GM06990 (cell line): ENCODE data around the gene PDE8B.

Source experiments
- DNase-seq: peaks from one replicate; pipeline ENCODE4 v3.0.0-alpha.2; 2011; ENCODE audit not compliant: insufficient read length; ENCODE audit errors: extremely low read depth
- H3K27me3 ChIP-seq: replicated peaks from 2 replicates; pipeline ENCODE4 v1.6.0; 2011; ENCODE audit warnings: low read length; ENCODE audit not compliant: control insufficient read depth, insufficient read depth
- H3K36me3 ChIP-seq: 2 replicates; pipeline ENCODE4 v1.5.1; 2011; ENCODE audit warnings: low read length; ENCODE audit not compliant: control insufficient read depth, insufficient read depth
- H3K4me3 ChIP-seq: replicated peaks from 2 replicates; pipeline ENCODE4 v1.5.1; 2011; ENCODE audit warnings: low read depth, mild to moderate bottlenecking, control low read depth, low read length
- TF ChIP-seq, protein P1 (sequence below): IDR thresholded peaks from 2 replicates; pipeline ENCODE4 v1.5.1; 2011; ENCODE audit warnings: low read length, control low read depth, mild to moderate bottlenecking, inconsistent platforms; ENCODE audit not compliant: insufficient read depth, poor library complexity, severe bottlenecking

The PDE8B gene

GRCh38 chr5:77407152-77407551, 196.7 kb downstream of the PDE8B start:
- Histone ChIP-seq H3K36me3 (no peaks in the 10 kb centered on the region), H3K27me3 (no peaks in the 10 kb centered on the region), H3K4me3 (no peak overlapping the region)
- TF ChIP-seq, protein P1, sequence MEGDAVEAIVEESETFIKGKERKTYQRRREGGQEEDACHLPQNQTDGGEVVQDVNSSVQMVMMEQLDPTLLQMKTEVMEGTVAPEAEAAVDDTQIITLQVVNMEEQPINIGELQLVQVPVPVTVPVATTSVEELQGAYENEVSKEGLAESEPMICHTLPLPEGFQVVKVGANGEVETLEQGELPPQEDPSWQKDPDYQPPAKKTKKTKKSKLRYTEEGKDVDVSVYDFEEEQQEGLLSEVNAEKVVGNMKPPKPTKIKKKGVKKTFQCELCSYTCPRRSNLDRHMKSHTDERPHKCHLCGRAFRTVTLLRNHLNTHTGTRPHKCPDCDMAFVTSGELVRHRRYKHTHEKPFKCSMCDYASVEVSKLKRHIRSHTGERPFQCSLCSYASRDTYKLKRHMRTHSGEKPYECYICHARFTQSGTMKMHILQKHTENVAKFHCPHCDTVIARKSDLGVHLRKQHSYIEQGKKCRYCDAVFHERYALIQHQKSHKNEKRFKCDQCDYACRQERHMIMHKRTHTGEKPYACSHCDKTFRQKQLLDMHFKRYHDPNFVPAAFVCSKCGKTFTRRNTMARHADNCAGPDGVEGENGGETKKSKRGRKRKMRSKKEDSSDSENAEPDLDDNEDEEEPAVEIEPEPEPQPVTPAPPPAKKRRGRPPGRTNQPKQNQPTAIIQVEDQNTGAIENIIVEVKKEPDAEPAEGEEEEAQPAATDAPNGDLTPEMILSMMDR, result no peak
- DNase-seq, result no peak

DNA sequence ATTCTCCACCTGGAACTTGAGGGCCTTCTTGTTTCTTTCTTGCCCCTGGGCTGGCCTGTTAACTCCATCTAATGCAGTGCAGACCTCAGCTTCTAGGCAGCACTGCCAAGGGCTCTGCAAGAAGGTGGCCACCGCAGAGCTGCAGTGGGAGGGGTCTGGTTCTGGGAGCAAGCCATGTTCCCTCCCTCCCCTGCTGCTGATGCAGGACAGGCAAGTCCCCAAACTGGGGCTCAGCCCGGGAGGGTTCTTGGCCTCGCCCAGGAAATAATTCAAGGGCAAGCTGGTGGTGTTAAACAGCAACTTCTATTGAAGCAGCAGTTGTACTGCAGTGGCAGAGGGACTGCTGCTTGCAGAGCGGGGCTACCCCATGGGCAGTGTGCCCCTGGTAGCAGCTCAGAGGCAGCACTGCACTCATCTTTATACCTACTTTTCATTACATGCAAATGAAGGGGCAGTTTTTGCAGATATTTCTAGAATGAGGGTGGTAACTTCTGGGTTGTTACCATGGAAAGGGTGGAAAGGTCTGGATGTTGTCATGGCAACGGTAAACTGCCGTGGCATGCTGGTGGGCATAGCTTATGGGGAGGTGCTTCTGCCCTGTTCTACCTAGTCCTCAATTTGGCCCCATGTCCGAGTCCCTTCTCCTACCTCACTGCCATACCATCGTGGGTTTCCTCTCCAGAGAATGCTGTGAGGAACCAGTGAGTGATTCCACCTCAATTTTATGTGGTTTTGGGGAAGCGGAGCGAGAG, 199.6 kb downstream of the PDE8B start:
- TF ChIP-seq, protein P1, result no peak
- DNase-seq, result no peak
- no peaks in the 10 kb centered on the region for H3K36me3 ChIP-seq
- H3K4me3 ChIP-seq, result no peak overlapping the region
- H3K27me3 ChIP-seq, result no peaks in the 10 kb centered on the region

DNA sequence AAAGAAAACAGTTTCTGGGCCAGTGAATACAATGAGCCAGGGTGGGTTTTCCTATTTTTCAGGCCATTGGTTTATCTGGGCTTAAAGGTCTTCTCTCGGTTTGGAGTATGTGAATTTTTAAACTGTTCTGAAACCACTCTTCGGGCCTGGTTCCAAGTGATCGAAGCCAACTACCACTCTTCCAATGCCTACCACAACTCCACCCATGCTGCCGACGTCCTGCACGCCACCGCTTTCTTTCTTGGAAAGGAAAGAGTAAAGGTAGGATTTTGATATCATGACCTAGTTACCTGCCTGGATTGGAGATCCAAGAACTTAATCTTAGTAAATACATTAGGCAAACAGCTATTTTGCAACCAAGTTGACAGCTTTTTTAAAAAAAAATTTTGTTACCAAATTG, 202.6 kb downstream of the PDE8B start:
- H3K36me3 ChIP-seq, result no peaks in the 10 kb centered on the region
- TF ChIP-seq, protein P1, result no peak
- no peak overlapping the region for H3K4me3 ChIP-seq
- no peak for DNase-seq
- no peaks in the 10 kb centered on the region for H3K27me3 ChIP-seq

DNA sequence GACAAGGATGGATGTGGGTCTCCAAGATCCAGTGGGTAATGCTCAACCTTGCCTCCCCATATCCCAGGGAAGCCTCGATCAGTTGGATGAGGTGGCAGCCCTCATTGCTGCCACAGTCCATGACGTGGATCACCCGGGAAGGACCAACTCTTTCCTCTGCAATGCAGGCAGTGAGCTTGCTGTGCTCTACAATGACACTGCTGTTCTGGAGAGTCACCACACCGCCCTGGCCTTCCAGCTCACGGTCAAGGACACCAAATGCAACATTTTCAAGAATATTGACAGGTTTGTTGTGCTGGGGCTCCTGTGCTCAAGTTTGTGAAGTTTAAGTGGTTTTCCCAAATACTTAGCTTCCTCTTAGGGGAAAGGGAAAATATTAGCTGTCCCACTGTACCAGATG, 207.7 kb downstream of the PDE8B start:
- no peak for DNase-seq
- TF ChIP-seq, protein P1, result no peak
- no peaks in the 10 kb centered on the region for H3K27me3 ChIP-seq

DNA sequence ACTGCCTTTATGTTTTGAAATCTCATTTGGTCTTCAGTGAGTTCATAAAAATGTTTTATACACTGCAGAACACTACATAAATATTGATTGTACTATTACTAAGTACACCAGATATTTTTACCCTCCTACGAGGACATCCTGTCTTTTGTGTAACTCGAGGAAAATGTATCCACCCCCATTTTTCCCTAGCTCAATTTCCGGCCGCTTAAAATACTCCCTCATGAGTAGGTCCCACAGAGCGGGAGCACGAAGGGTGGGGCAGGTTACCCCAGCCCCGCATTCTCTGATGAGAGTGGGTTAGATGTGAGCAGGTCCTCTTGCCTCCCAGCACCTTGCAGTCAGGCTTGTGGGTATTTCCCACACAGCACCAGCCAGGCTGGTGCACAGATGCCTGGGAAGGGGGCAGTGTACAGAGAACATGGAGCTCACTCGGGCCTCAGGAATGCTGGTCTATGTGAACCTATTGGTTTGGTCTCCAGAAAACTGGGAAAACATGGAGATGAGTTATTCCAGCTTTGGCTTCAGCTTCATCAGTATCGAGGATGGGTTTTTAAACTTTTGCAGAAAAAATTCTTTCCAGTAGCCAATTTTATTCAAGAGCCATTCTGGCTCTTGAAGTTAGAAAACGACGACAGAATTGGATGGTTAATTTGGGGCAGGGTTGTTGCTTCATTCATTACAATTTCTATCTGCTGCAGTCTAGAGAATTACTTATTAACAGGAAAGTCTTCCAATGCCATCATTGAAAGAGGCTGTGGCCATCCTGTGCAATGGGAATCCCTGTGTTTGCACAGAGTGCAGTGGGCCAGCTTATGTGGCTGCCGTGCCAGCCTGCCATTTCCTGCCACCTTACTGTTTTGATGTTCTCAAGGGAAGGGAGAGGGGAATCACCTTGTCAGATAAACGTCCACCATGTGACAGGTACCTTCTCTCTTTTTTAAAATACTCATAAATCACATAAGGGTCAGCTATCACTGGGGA, 208.4 kb downstream of the PDE8B start:
- TF ChIP-seq, protein P1, result no peak
- Histone ChIP-seq H3K36me3 (no peaks in the 10 kb centered on the region), H3K4me3 (no peak overlapping the region), H3K27me3 (no peaks in the 10 kb centered on the region)
- no peak for DNase-seq

More for the DNA sequence above, 207.7 kb downstream of the PDE8B start:
- no peaks in the 10 kb centered on the region for H3K36me3 ChIP-seq
- H3K4me3 ChIP-seq, result no peak overlapping the region
